Neural progenitor cell (in vitro differentiated cells): Measurements from ENCODE around the gene MAML3. TPM values are rescaled to one million over a fixed set of nuclear protein-coding genes. Genes with fewer than 3 reads are reported as not detected.

Experiments
- DNase-seq: peaks from one replicate; pipeline ENCODE4 v3.0.0-alpha.2; 2016; ENCODE audit warnings: low spot score
- H2AFZ ChIP-seq: fragments of 200-600 bp; sonication (generic); replicated peaks from 2 replicates; pipeline ENCODE4 v1.6.1; 2016; ENCODE audit warnings: antibody characterized with exemption
- H3F3A ChIP-seq: fragments of 200-600 bp; sonication (generic); 2 replicates; pipeline ENCODE4 v1.6.1; 2016; ENCODE audit warnings: antibody characterized with exemption, low read depth
- H3K27ac ChIP-seq: fragments of 200-600 bp; sonication (generic); 2 replicates; pipeline ENCODE4 v1.5.1; 2016; ENCODE audit warnings: mild to moderate bottlenecking
- H3K27me3 ChIP-seq: fragments of 200-600 bp; sonication (generic); 2 replicates; pipeline ENCODE4 v1.6.1; 2016; ENCODE audit warnings: mild to moderate bottlenecking, moderate library complexity
- H3K36me3 ChIP-seq: fragments of 200-600 bp; sonication (generic); 2 replicates; pipeline ENCODE4 v1.5.1; 2016
- H3K4me1 ChIP-seq: fragments of 200-600 bp; sonication (generic); 2 replicates; pipeline ENCODE4 v1.6.1; 2016; ENCODE audit warnings: mixed run types
- H3K4me2 ChIP-seq: fragments of 200-600 bp; sonication (generic); 2 replicates; pipeline ENCODE4 v1.6.1; 2016
- H3K4me3 ChIP-seq: fragments of 200-600 bp; sonication (generic); 2 replicates; pipeline ENCODE4 v1.5.1; 2016
- H3K79me2 ChIP-seq: fragments of 200-600 bp; sonication (generic); 2 replicates; pipeline ENCODE4 v1.6.1; 2016; ENCODE audit warnings: low read depth
- H3K9ac ChIP-seq: fragments of 200-600 bp; sonication (generic); 2 replicates; pipeline ENCODE4 v1.6.1; 2016
- H3K9me3 ChIP-seq: fragments of 200-600 bp; sonication (generic); 2 replicates; pipeline ENCODE4 v1.5.1; 2016; ENCODE audit warnings: low read depth
- H4K20me1 ChIP-seq: fragments of 200-600 bp; sonication (generic); 2 replicates; pipeline ENCODE4 v1.6.1; 2016; ENCODE audit warnings: low read depth
- H3K27ac Mint-ChIP-seq: 3 replicates; pipeline ENCODE4 v1.8.0; 2021; ENCODE audit warnings: mixed read lengths
- H3K27me3 Mint-ChIP-seq: 2 replicates; pipeline ENCODE4 v1.8.0; 2022; ENCODE audit warnings: low read depth, mild to moderate bottlenecking, inconsistent platforms, moderate library complexity, mixed read lengths; ENCODE audit not compliant: insufficient read depth
- H3K36me3 Mint-ChIP-seq: 3 replicates; pipeline ENCODE4 v1.8.0; 2021; ENCODE audit warnings: mixed read lengths
- H3K4me1 Mint-ChIP-seq: 3 replicates; pipeline ENCODE4 v1.8.0; 2021; ENCODE audit warnings: mixed read lengths
- H3K4me3 Mint-ChIP-seq: 3 replicates; pipeline ENCODE4 v1.8.0; 2021; ENCODE audit warnings: mild to moderate bottlenecking, moderate library complexity, mixed read lengths
- H3K9me3 Mint-ChIP-seq: 3 replicates; pipeline ENCODE4 v1.8.0; 2020; ENCODE audit warnings: mixed read lengths
- EZH2 ChIP-seq: fragments of 200-600 bp; sonication (generic); IDR thresholded peaks from 2 replicates; pipeline ENCODE4 v1.6.1; 2017; ENCODE audit warnings: antibody characterized with exemption, mild to moderate bottlenecking, moderate library complexity
- EZH2phosphoT487 ChIP-seq: fragments of 200-600 bp; sonication (generic); IDR thresholded peaks from 2 replicates; pipeline ENCODE4 v1.6.1; 2017; ENCODE audit warnings: antibody characterized with exemption
- total RNA-seq: library from RNA; depleted of rRNA; stranded (reverse); fragments of >200 nt; gene quantifications from 2 replicates; pipeline ENCODE4 v1.2.3, GENCODE V29; 2015; ENCODE audit warnings: low replicate concordance
- TF ChIP-seq, protein P1 (sequence below): fragments of 200-600 bp; sonication (generic); IDR thresholded peaks from 2 replicates; pipeline ENCODE4 v1.5.1; 2017; ENCODE audit warnings: antibody characterized with exemption, mild to moderate bottlenecking

MAML3 gene
- total RNA-seq, 1 donor from 2014 or later: 14.4 TPM

DNA sequence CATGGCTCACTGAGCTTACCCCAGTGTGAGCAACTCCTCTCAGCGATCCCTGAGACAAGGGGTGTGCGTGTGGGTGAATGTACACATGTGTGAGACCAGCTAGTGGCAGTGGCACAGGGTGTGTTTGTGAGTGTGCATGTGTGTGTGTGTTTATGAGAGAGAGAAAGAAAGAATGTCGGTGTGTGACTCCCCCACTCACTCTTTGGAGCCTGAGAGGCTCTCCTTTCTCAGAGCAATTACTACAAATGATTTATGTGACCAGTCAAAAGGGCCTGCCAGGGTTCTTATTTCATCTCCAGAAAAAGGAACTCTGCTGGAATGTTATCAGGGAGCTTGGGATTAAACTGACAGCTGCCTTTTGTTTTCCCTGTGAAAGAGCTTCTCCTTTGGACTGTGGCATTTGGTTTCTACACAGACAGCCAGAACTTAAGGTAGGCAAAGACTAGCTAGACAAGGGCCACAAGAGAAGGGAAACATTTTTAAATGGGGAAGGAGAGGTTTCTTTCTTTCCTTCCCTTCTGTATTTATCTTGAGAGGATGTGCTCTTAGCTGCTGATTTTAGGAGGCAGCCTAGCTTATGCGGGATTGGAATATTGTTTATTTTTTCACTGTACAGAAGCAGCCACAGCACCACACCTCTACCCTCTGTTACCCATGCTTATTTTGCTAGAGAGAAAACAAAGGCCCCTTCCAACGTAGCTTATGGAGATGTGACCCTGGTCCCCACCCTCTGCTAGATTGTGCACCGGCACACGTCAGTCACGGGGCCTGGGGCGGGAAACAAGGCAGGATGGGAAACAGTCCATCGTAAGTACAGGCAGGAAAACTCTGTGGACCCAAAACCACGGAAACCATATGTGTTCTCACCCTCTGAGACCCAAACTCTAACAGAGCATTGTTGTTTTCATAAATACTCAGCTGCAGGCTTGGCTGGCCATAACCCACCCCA, 344.9 kb downstream of the MAML3 start:
- Histone ChIP-seq H2AFZ (no peak overlapping the region), H3K4me1 (peaks cover 29% of the 10 kb centered on the region), H3K27ac (peak overlapping the region; percentile 92), H3K27me3 (no peaks in the 10 kb centered on the region), H3K4me3 (no peak overlapping the region), H3K79me2 (no peaks in the 10 kb centered on the region), H3K36me3 (no peaks in the 10 kb centered on the region), H4K20me1 (no peaks in the 10 kb centered on the region), H3K9me3 (peaks cover 10% of the 10 kb centered on the region), H3K9ac (no peak overlapping the region), H3K4me2 (peak overlapping the region; percentile 49), H3F3A (peaks cover 19% of the 10 kb centered on the region)
- H3K4me1 Mint-ChIP-seq: peaks cover 48% of the 10 kb centered on the region
- peaks cover 7% of the 10 kb centered on the region for H3K36me3 Mint-ChIP-seq
- H3K27ac Mint-ChIP-seq: peak overlapping the region; percentile 97
- peak; percentile 84 for DNase-seq
- H3K9me3 Mint-ChIP-seq: peaks cover 18% of the 10 kb centered on the region
- H3K27me3 Mint-ChIP-seq: no peaks in the 10 kb centered on the region
- TF ChIP-seq EZH2phosphoT487: no peak
- TF ChIP-seq EZH2: no peak
- TF ChIP-seq, protein P1, sequence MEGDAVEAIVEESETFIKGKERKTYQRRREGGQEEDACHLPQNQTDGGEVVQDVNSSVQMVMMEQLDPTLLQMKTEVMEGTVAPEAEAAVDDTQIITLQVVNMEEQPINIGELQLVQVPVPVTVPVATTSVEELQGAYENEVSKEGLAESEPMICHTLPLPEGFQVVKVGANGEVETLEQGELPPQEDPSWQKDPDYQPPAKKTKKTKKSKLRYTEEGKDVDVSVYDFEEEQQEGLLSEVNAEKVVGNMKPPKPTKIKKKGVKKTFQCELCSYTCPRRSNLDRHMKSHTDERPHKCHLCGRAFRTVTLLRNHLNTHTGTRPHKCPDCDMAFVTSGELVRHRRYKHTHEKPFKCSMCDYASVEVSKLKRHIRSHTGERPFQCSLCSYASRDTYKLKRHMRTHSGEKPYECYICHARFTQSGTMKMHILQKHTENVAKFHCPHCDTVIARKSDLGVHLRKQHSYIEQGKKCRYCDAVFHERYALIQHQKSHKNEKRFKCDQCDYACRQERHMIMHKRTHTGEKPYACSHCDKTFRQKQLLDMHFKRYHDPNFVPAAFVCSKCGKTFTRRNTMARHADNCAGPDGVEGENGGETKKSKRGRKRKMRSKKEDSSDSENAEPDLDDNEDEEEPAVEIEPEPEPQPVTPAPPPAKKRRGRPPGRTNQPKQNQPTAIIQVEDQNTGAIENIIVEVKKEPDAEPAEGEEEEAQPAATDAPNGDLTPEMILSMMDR: no peak
- H3K4me3 Mint-ChIP-seq: peak overlapping the region; percentile 36

DNA sequence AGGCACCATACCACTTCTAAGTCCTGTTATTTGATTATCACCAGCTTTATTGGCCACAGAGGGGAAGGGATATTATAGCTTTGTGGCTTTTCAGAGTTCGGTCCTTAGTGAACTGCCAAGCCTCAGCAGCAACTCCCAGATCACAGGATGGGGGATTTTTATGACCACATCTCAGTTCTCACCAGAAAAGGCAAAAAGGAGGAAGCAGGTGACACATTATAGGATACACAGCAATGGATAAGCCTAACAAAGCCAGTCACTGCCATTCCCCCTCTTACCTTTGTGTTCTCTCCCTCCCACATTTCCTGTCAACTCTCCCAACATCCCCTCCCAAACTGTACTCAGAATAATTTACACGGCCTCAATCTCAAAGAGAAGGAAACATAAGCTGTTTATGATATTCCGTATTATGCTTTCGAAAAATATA, 345.6 kb downstream of the MAML3 start:
- Histone ChIP-seq H3K4me1 (peaks cover 25% of the 10 kb centered on the region), H3K4me2 (peak overlapping the region; percentile 49), H3K79me2 (no peaks in the 10 kb centered on the region), H3K27me3 (no peaks in the 10 kb centered on the region), H3K36me3 (no peaks in the 10 kb centered on the region), H3K9me3 (peaks cover 10% of the 10 kb centered on the region), H3F3A (peaks cover 19% of the 10 kb centered on the region), H2AFZ (no peak overlapping the region), H3K9ac (no peak overlapping the region), H3K4me3 (no peak overlapping the region), H4K20me1 (no peaks in the 10 kb centered on the region), H3K27ac (peak overlapping the region; percentile 92)
- H3K9me3 Mint-ChIP-seq: peaks cover 18% of the 10 kb centered on the region
- DNase-seq: no peak
- peaks cover 7% of the 10 kb centered on the region for H3K36me3 Mint-ChIP-seq
- H3K4me3 Mint-ChIP-seq: no peak overlapping the region
- H3K27me3 Mint-ChIP-seq: no peaks in the 10 kb centered on the region
- TF ChIP-seq, protein P1: no peak
- TF ChIP-seq EZH2 (no peak), EZH2phosphoT487 (no peak)
- H3K27ac Mint-ChIP-seq: peak overlapping the region; percentile 97
- peaks cover 45% of the 10 kb centered on the region for H3K4me1 Mint-ChIP-seq

DNA sequence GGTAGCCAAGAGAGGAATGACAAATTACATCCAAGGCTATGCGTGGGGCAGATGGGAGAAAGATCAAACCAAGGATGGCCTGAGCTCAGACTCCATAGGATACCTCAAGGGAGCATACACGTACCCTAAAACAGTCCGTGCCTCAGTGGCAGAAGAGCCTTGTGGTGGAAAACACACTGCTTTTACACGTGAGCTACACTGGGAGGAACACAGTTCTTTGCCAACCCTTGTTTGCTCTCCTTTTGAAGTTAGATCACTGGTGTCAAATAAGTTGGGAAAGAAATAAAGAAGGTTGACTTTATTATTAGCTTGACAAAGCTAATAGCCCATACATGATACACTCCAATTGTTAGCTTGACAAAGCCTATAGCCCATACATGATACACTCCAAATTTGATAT, 346.5 kb downstream of the MAML3 start:
- DNase-seq: no peak
- Histone ChIP-seq H3K36me3 (no peaks in the 10 kb centered on the region), H3K9ac (no peak overlapping the region), H3K4me3 (no peak overlapping the region), H3K27me3 (no peaks in the 10 kb centered on the region), H3F3A (peaks cover 19% of the 10 kb centered on the region), H3K4me1 (peaks cover 22% of the 10 kb centered on the region), H3K4me2 (no peak overlapping the region), H2AFZ (no peak overlapping the region), H3K79me2 (no peaks in the 10 kb centered on the region), H4K20me1 (no peaks in the 10 kb centered on the region), H3K9me3 (peaks cover 10% of the 10 kb centered on the region), H3K27ac (no peak overlapping the region)
- H3K9me3 Mint-ChIP-seq: peaks cover 18% of the 10 kb centered on the region
- no peak for TF ChIP-seq EZH2phosphoT487
- TF ChIP-seq, protein P1: no peak
- TF ChIP-seq EZH2: no peak
- H3K4me1 Mint-ChIP-seq: peaks cover 40% of the 10 kb centered on the region
- H3K4me3 Mint-ChIP-seq: no peak overlapping the region
- peak overlapping the region; percentile 88 for H3K27ac Mint-ChIP-seq
- no peaks in the 10 kb centered on the region for H3K27me3 Mint-ChIP-seq
- H3K36me3 Mint-ChIP-seq: peaks cover 7% of the 10 kb centered on the region
